ENCODE measurements around the gene KCTD11. TPM values are rescaled to one million over a fixed set of nuclear protein-coding genes. Genes with fewer than 3 reads are reported as not detected.

Gene KCTD11
- total RNA-seq, 1 experiment from 2014 or later, result 11.0 TPM

DNA sequence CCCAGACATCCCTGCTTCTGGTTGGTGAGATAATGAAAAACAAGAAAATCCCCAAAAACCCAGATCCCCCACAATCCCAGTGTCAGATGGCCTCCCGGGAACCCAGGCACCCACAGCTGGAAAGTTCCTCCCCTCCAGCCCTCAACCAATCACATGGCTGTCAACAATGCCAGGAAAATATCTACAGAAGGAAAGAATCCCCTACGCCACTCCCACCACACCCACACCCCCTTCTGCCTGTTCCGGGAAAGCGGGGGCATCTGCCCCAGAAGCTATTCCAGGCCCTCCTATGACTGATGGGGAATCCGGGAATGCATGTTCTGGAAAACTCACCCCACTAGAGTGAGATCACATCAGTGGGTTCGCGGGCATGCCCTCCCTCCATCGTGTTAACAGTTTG is 4.8 kb downstream of the KCTD11 start:
- ChIA-PET CTCF (interaction anchor here (0.6 to 2.2 kb wide), 5 partner anchors 9 to 80 kb away, joined by 4 to 11 read pairs (median 9); no protein-coding TSS in a partner anchor), POLR2A (no interaction called here)
- Histone ChIP-seq H3K27me3 (ENCODE audit: control insufficient read depth, insufficient read depth, low read length) (no peaks in the 10 kb centered on the region), H3K4me3 (ENCODE audit: low read depth in 2 of 2, low read length in 2 of 2) (no peak overlapping the region), H3K9me3 (ENCODE audit: control insufficient read depth, insufficient read depth, low read depth, low read length) (no peaks in the 10 kb centered on the region), H3K27ac (ENCODE audit: low read length) (no peak overlapping the region), H3K4me1 (ENCODE audit: control insufficient read depth, insufficient read depth, low read length) (peaks cover 6% of the 10 kb centered on the region), H3K36me3 (ENCODE audit: control insufficient read depth, insufficient read depth, low read length) (no peaks in the 10 kb centered on the region; the same call in 1 of the 2 replicates)
- intact Hi-C loops (cut with micrococcal nuclease; ENCODE audit: unreplicated experiment) (loop anchor here (10.0 kb wide), 1 partner anchor 78 kb away; the partner anchor contains the start of genes FGF11 and TMEM102), in situ Hi-C loops (cut with HindIII; ENCODE audit: low pct_unique_long_range_greater_than_20kb, low sequenced_read_pairs) (no loop called here)
- BruUV-seq (replicated peaks), result no TSS peak
- no peak for DNase-seq (ENCODE audit: low read depth, low spot score)
- ATAC-seq, result no peak
- TF ChIP-seq TCF7L2 (IDR thresholded peaks at IDR 0.05; ENCODE audit: low read depth, low read length) (no peak), POLR2AphosphoS5 (IDR thresholded peaks at IDR 0.05; ENCODE audit: low read depth, low read length) (no peak), SIN3A (IDR thresholded peaks at IDR 0.05; ENCODE audit: borderline replicate concordance, insufficient read depth, low read depth, low read length) (no peak)
- TF ChIP-seq, protein P1, sequence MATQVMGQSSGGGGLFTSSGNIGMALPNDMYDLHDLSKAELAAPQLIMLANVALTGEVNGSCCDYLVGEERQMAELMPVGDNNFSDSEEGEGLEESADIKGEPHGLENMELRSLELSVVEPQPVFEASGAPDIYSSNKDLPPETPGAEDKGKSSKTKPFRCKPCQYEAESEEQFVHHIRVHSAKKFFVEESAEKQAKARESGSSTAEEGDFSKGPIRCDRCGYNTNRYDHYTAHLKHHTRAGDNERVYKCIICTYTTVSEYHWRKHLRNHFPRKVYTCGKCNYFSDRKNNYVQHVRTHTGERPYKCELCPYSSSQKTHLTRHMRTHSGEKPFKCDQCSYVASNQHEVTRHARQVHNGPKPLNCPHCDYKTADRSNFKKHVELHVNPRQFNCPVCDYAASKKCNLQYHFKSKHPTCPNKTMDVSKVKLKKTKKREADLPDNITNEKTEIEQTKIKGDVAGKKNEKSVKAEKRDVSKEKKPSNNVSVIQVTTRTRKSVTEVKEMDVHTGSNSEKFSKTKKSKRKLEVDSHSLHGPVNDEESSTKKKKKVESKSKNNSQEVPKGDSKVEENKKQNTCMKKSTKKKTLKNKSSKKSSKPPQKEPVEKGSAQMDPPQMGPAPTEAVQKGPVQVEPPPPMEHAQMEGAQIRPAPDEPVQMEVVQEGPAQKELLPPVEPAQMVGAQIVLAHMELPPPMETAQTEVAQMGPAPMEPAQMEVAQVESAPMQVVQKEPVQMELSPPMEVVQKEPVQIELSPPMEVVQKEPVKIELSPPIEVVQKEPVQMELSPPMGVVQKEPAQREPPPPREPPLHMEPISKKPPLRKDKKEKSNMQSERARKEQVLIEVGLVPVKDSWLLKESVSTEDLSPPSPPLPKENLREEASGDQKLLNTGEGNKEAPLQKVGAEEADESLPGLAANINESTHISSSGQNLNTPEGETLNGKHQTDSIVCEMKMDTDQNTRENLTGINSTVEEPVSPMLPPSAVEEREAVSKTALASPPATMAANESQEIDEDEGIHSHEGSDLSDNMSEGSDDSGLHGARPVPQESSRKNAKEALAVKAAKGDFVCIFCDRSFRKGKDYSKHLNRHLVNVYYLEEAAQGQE (IDR thresholded peaks at IDR 0.05; ENCODE audit: insufficient read depth in 1 of 2, low read depth in 2 of 2, low read length in 1 of 2), result no peak
- TF ChIP-seq, protein P2, sequence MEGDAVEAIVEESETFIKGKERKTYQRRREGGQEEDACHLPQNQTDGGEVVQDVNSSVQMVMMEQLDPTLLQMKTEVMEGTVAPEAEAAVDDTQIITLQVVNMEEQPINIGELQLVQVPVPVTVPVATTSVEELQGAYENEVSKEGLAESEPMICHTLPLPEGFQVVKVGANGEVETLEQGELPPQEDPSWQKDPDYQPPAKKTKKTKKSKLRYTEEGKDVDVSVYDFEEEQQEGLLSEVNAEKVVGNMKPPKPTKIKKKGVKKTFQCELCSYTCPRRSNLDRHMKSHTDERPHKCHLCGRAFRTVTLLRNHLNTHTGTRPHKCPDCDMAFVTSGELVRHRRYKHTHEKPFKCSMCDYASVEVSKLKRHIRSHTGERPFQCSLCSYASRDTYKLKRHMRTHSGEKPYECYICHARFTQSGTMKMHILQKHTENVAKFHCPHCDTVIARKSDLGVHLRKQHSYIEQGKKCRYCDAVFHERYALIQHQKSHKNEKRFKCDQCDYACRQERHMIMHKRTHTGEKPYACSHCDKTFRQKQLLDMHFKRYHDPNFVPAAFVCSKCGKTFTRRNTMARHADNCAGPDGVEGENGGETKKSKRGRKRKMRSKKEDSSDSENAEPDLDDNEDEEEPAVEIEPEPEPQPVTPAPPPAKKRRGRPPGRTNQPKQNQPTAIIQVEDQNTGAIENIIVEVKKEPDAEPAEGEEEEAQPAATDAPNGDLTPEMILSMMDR (IDR thresholded peaks at IDR 0.05), result no peak

DNA sequence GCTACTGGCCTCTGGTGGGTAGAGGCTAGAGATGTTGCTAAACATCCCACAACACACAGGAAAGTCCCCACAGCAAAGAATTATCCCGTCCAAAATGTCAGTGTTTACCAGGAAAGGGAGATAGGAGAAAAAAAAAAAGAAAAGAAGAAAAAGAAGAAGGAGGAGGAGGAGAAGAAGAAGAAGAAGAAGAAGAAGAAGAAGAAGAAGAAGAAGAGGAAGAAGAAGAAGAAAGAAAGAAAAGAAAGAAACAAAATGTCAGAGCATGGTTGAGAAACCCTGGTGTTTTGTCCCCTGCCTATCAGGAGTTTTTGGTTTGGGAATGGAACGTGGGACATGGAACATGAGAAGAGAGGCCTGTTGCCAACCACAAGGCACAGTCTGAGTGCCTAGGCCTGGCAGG is 5.4 kb downstream of the KCTD11 start:
- DNase-seq (ENCODE audit: low read depth, low spot score) (no peak), ATAC-seq (no peak)
- Histone ChIP-seq H3K36me3 (ENCODE audit: control insufficient read depth, insufficient read depth, low read length) (no peaks in the 10 kb centered on the region; the same call in 1 of the 2 replicates), H3K9me3 (ENCODE audit: control insufficient read depth, insufficient read depth, low read depth, low read length) (no peaks in the 10 kb centered on the region), H3K27ac (ENCODE audit: low read length) (no peak overlapping the region), H3K27me3 (ENCODE audit: control insufficient read depth, insufficient read depth, low read length) (no peaks in the 10 kb centered on the region), H3K4me3 (ENCODE audit: low read depth in 2 of 2, low read length in 2 of 2) (no peak overlapping the region), H3K4me1 (ENCODE audit: control insufficient read depth, insufficient read depth, low read length) (peaks cover 6% of the 10 kb centered on the region)
- ChIA-PET CTCF (no interaction called here), POLR2A (no interaction called here)
- intact Hi-C loops (cut with micrococcal nuclease; ENCODE audit: unreplicated experiment), result loop anchor here (10.0 kb wide), 1 partner anchor 77 kb away; the partner anchor contains the start of genes FGF11 and TMEM102
- BruUV-seq (replicated peaks), result no TSS peak
- TF ChIP-seq TCF7L2 (IDR thresholded peaks at IDR 0.05; ENCODE audit: low read depth, low read length) (no peak), SIN3A (IDR thresholded peaks at IDR 0.05; ENCODE audit: borderline replicate concordance, insufficient read depth, low read depth, low read length) (no peak), POLR2AphosphoS5 (IDR thresholded peaks at IDR 0.05; ENCODE audit: low read depth, low read length) (no peak)
- TF ChIP-seq, protein P2 (IDR thresholded peaks at IDR 0.05), result no peak
- TF ChIP-seq, protein P1 (IDR thresholded peaks at IDR 0.05; ENCODE audit: insufficient read depth in 1 of 2, low read depth in 2 of 2, low read length in 1 of 2), result no peak
- in situ Hi-C loops (cut with HindIII; ENCODE audit: low pct_unique_long_range_greater_than_20kb, low sequenced_read_pairs), result no loop called here
